HEK293T (cell line): ENCODE results near the gene RGS14.

Experiments
- CTCF ChIA-PET: fragments of 350-600 bp; formaldehyde crosslinking; extraction: SDS; loops from one replicate; lab custom pipeline; 2021; ENCODE audit warnings: antibody characterized with exemption, inconsistent platforms; lab: Yijun Ruan, JAX
- POLR2A ChIA-PET: fragments of 350-600 bp; formaldehyde crosslinking; extraction: SDS; loops from one replicate; lab custom pipeline; 2020; ENCODE audit warnings: antibody characterized with exemption, inconsistent platforms; lab: Yijun Ruan, JAX
- DNase-seq: peaks from one replicate; pipeline ENCODE4 v3.0.0; 2012; ENCODE audit warnings: mixed read lengths; ENCODE audit errors: extremely low spot score
- ARNT ChIP-seq: fragments of 450-650 bp; IDR thresholded peaks from 2 replicates; pipeline ENCODE4 v1.6.1; 2017; ENCODE audit warnings: mild to moderate bottlenecking
- BHLHE40 ChIP-seq: fragments of 450-650 bp; IDR thresholded peaks from 2 replicates; pipeline ENCODE4 v1.6.1; 2016; ENCODE audit warnings: mild to moderate bottlenecking, moderate library complexity, borderline replicate concordance
- CTBP1 ChIP-seq: fragments of 450-650 bp; IDR thresholded peaks from 2 replicates; pipeline ENCODE4 v1.6.1; 2016; ENCODE audit warnings: borderline replicate concordance
- ELF4 ChIP-seq: fragments of 450-650 bp; IDR thresholded peaks from 2 replicates; pipeline ENCODE4 v1.6.1; 2017; ENCODE audit warnings: antibody characterized with exemption
- FOXA1 ChIP-seq: fragments of 450-650 bp; IDR thresholded peaks from 2 replicates; pipeline ENCODE4 v1.6.1; 2016; ENCODE audit warnings: mild to moderate bottlenecking
- FOXK2 ChIP-seq: fragments of 450-650 bp; IDR thresholded peaks from 2 replicates; pipeline ENCODE4 v1.6.1; 2016; ENCODE audit warnings: mild to moderate bottlenecking
- FOXM1 ChIP-seq: fragments of 450-650 bp; IDR thresholded peaks from 2 replicates; pipeline ENCODE4 v1.6.1; 2017; ENCODE audit warnings: mild to moderate bottlenecking, borderline replicate concordance
- HDGF ChIP-seq: fragments of 450-650 bp; IDR thresholded peaks from 2 replicates; pipeline ENCODE4 v1.6.1; 2017; ENCODE audit warnings: antibody characterized with exemption, borderline replicate concordance
- L3MBTL2 ChIP-seq: fragments of 450-650 bp; conservative IDR thresholded peaks from 2 replicates; pipeline ENCODE4 v1.6.1; 2016; ENCODE audit warnings: mild to moderate bottlenecking
- LEF1 ChIP-seq: fragments of 450-650 bp; IDR thresholded peaks from 2 replicates; pipeline ENCODE4 v1.6.1; 2017; ENCODE audit warnings: mild to moderate bottlenecking, borderline replicate concordance
- NFRKB ChIP-seq: fragments of 450-650 bp; IDR thresholded peaks from 2 replicates; pipeline ENCODE4 v1.6.1; 2016; ENCODE audit warnings: mild to moderate bottlenecking, moderate library complexity
- SP1 ChIP-seq: fragments of 450-650 bp; IDR thresholded peaks from 2 replicates; pipeline ENCODE4 v1.6.1; 2017
- SUZ12 ChIP-seq: fragments of 450-650 bp; IDR thresholded peaks from 2 replicates; pipeline ENCODE4 v1.6.1; 2016; ENCODE audit warnings: mild to moderate bottlenecking
- TARDBP ChIP-seq: fragments of 450-650 bp; IDR thresholded peaks from 2 replicates; pipeline ENCODE4 v1.6.1; 2016
- ZNF384 ChIP-seq: fragments of 450-650 bp; IDR thresholded peaks from 2 replicates; pipeline ENCODE4 v1.6.1; 2016
- TF ChIP-seq, protein P1 (sequence below): fragments of 450-650 bp; IDR thresholded peaks from 2 replicates; pipeline ENCODE4 v1.6.1; 2016

RGS14 gene

DNA sequence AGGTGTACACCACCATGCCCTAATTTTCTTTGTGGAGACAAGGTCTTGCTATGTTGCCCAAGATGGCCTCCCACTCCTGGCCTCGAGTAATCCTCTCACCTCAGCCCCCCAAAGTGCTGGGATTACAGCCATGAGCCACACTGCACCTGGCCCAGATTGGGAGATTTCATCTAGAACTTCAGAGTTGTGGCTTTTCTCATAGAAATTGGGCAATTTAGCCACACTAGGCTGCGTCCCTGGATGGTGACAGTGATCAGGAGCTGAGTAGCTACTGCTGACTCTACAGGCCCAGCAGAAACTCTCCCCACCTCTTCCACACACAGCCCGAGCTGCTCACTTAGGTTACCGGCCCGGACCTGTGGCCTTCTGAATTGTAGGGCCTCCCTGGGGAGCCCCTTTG is 35.0 kb downstream of the RGS14 start:
- CTCF ChIA-PET: interaction anchor here (1.0 to 1.7 kb wide), 3 partner anchors 10 to 22 kb away, joined by 5 to 8 read pairs (median 5); no protein-coding TSS in a partner anchor
- POLR2A ChIA-PET: interaction anchor here (1.1 kb wide), 1 partner anchor 10 kb away, joined by 3 read pairs; no protein-coding TSS in a partner anchor
- TF ChIP-seq FOXK2: no peak
- no peak for TF ChIP-seq HDGF
- no peak for TF ChIP-seq SP1
- TF ChIP-seq ELF4: no peak
- no peak for TF ChIP-seq FOXA1
- no peak for TF ChIP-seq CTBP1
- no peak for TF ChIP-seq BHLHE40
- TF ChIP-seq FOXM1: no peak
- no peak for TF ChIP-seq ARNT
- no peak for TF ChIP-seq L3MBTL2
- no peak for TF ChIP-seq ZNF384
- TF ChIP-seq SUZ12: no peak
- TF ChIP-seq, protein P1, sequence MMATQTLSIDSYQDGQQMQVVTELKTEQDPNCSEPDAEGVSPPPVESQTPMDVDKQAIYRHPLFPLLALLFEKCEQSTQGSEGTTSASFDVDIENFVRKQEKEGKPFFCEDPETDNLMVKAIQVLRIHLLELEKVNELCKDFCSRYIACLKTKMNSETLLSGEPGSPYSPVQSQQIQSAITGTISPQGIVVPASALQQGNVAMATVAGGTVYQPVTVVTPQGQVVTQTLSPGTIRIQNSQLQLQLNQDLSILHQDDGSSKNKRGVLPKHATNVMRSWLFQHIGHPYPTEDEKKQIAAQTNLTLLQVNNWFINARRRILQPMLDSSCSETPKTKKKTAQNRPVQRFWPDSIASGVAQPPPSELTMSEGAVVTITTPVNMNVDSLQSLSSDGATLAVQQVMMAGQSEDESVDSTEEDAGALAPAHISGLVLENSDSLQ: no peak
- TF ChIP-seq TARDBP: no peak
- TF ChIP-seq LEF1: no peak
- no peak for TF ChIP-seq NFRKB
- DNase-seq: no peak

DNA sequence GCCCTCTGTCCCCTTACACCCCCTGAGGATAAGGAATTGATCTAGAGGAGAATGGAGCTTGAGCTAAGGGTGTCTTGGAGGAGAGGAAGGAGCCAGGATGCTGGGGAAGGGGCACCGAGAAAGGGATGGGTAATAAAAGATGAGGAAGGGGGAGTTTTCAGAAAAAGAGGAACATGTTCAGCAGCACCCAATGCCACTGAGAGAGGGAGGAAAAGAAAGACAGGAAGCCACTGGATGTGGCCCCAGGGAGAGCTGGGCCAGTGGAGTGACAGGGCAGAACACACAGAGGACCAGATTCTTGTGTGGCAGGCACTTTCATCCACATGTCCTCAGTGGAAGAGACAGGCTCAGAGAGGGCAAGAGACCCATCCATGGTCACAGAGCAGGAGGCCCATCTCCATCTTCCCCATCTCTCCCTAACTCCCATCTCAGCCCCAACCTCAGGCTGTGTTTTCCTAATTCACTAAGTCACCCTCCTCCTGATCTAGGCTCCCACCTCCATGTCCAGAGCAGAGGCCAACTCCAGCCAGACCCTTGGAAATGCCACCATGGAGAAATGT is 35.6 kb downstream of the RGS14 start:
- TF ChIP-seq TARDBP: no peak
- no peak for TF ChIP-seq ZNF384
- no peak for TF ChIP-seq NFRKB
- TF ChIP-seq, protein P1: no peak
- no peak for TF ChIP-seq LEF1
- TF ChIP-seq CTBP1: no peak
- no peak for TF ChIP-seq ARNT
- no peak for DNase-seq
- POLR2A ChIA-PET: interaction anchor here (1.1 kb wide), 1 partner anchor 9 kb away, joined by 3 read pairs; no protein-coding TSS in a partner anchor
- CTCF ChIA-PET: interaction anchor here (0.8 to 1.7 kb wide), 4 partner anchors 9 to 62 kb away, joined by 3 to 8 read pairs (median 5); no protein-coding TSS in a partner anchor

DNA sequence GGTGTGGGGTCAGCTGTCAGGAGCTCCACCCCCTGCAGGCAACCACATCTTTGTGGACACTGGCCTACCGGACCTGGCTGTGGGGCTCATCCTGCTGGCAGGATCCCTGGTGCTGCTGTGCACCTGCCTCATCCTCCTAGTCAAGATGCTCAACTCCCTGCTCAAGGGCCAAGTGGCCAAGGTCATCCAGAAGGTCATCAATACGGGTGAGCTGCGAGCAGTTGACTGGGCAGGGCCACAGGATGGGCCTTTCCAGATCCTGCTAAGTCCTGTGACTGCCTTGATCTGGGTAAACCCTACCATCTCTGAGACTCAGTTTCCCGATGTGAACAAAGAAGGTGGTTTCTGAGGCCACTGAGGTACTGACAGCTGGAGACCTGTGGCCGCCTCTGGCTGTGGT is 36.3 kb downstream of the RGS14 start:
- CTCF ChIA-PET: interaction anchor here (1.4 kb wide), 1 partner anchor 8 kb away, joined by 5 read pairs; no protein-coding TSS in a partner anchor
- TF ChIP-seq SP1 (no peak), BHLHE40 (no peak), LEF1 (no peak), FOXA1 (no peak)
- TF ChIP-seq, protein P1: no peak
- POLR2A ChIA-PET: no interaction called here
- DNase-seq: no peak

DNA sequence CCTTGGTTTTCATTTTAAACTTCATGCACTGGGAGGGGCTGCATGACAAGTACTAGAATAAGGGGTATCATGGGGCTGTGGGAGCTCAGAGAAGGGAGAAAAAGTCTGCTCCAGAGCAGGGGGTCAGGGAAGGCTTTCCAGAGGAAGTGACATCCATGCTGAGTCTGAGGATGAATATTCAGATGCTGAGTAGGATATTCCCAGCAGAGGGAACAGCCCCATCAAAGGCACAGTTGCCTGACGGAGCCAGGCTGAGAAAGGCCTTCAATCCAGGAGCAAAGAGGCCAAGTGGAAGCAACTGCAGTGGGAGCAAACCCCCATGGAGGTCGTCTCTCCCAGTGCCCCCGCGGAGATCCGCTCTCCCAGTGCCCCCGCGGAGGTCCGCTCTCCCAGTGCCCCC is 38.4 kb downstream of the RGS14 start:
- DNase-seq: no peak
- TF ChIP-seq FOXK2: no peak
- TF ChIP-seq ZNF384: no peak
- TF ChIP-seq HDGF: no peak
- no peak for TF ChIP-seq LEF1
- TF ChIP-seq ARNT: no peak
- no peak for TF ChIP-seq FOXM1
- TF ChIP-seq NFRKB: no peak
- TF ChIP-seq TARDBP: no peak
- no peak for TF ChIP-seq SUZ12
- TF ChIP-seq, protein P1: no peak
- no peak for TF ChIP-seq L3MBTL2
- ChIA-PET POLR2A (no interaction called here), CTCF (no interaction called here)

DNA sequence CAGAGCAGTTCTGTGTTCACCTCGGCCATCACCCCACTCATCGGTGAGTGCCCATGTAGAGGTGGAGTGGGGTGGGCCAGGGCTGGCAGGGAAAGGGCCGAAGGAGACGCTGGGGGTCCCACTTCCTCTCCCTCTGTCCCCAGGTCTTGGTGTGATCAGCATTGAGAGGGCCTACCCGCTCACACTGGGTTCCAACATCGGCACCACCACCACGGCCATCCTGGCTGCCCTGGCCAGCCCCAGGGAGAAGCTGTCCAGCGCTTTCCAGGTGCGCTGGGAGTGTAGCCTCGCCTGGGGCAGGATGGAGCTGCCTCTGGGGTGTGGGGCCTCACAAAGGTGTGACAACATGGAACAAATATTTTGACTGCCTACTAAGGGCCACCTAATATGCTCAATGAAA is 39.1 kb downstream of the RGS14 start:
- no peak for TF ChIP-seq SUZ12
- TF ChIP-seq CTBP1: no peak
- TF ChIP-seq FOXK2: no peak
- no peak for TF ChIP-seq NFRKB
- TF ChIP-seq L3MBTL2: no peak
- no peak for TF ChIP-seq FOXA1
- no peak for TF ChIP-seq LEF1
- no peak for TF ChIP-seq ZNF384
- no peak for TF ChIP-seq BHLHE40
- TF ChIP-seq FOXM1: no peak
- TF ChIP-seq, protein P1: no peak
- no peak for TF ChIP-seq ARNT
- TF ChIP-seq TARDBP: no peak
- TF ChIP-seq SP1: no peak
- no peak for TF ChIP-seq ELF4
- no peak for TF ChIP-seq HDGF
- CTCF ChIA-PET: interaction anchor here (1.0 kb wide), 1 partner anchor 98 kb away, joined by 3 read pairs; no protein-coding TSS in a partner anchor
- DNase-seq: no peak
- POLR2A ChIA-PET: no interaction called here
